HL-60 (cell line): ENCODE results near the gene ATRIP.

Source experiments
- DNase-seq, 2 experiments: peaks; one replicate each; pipeline ENCODE4 v3.0.0-alpha.2; 2010 to 2020; ENCODE audit warnings: low read depth in 1 of 2, low spot score in 1 of 2
- H3K27ac ChIP-seq: fragments of 250-450 bp; sonication (Bioruptor Pico); replicated peaks from 2 replicates; pipeline ENCODE4 v1.5.1; 2020; ENCODE audit warnings: mild to moderate bottlenecking, moderate library complexity
- H3K27me3 ChIP-seq: fragments of 250-450 bp; sonication (Bioruptor Pico); 2 replicates; pipeline ENCODE4 v1.5.1; 2021; ENCODE audit warnings: mild to moderate bottlenecking, moderate library complexity; ENCODE audit not compliant: insufficient read depth, poor library complexity, severe bottlenecking
- H3K4me3 ChIP-seq: replicated peaks from 2 replicates; pipeline ENCODE4 v1.5.1; 2011; ENCODE audit warnings: mild to moderate bottlenecking, control low read depth, low read length; ENCODE audit not compliant: insufficient read depth
- CTCF ChIP-seq: IDR thresholded peaks from one replicate; pipeline ENCODE4 v1.5.1; 2011; ENCODE audit warnings: low read length, control low read depth, inconsistent platforms; ENCODE audit not compliant: insufficient read depth
- GABPA ChIP-seq: IDR thresholded peaks from 2 replicates; pipeline ENCODE4 v1.6.1; 2012; ENCODE audit warnings: low read depth
- POLR2AphosphoS5 ChIP-seq: IDR thresholded peaks from 2 replicates; pipeline ENCODE4 v1.6.1; 2012; ENCODE audit warnings: low read depth
- REST ChIP-seq: IDR thresholded peaks from 2 replicates; pipeline ENCODE4 v1.6.1; 2012; ENCODE audit warnings: low read depth; ENCODE audit not compliant: insufficient replicate concordance
- SPI1 ChIP-seq: IDR thresholded peaks from 2 replicates; pipeline ENCODE4 v1.6.1; 2012; ENCODE audit warnings: low read depth, mild to moderate bottlenecking, borderline replicate concordance

The ATRIP gene

GRCh38 chr3:48507256-48508061 is 60.9 kb downstream of the ATRIP start:
- TF ChIP-seq REST: no peak
- no peak for TF ChIP-seq POLR2AphosphoS5
- TF ChIP-seq CTCF: peak; percentile 61
- TF ChIP-seq GABPA: no peak
- TF ChIP-seq SPI1: no peak
- Histone ChIP-seq H3K4me3 (no peak overlapping the region), H3K27ac (no peak overlapping the region), H3K27me3 (peaks cover 2% of the 10 kb centered on the region)
- DNase-seq: peak in 1 of 2 experiments; percentile 72

- DNase-seq: no peak
- H3K27ac ChIP-seq: no peak overlapping the region
- H3K27me3 ChIP-seq: no peaks in the 10 kb centered on the region
- H3K4me3 ChIP-seq: no peak overlapping the region
- TF ChIP-seq POLR2AphosphoS5: no peak
- no peak for TF ChIP-seq GABPA
- TF ChIP-seq CTCF: no peak
Observed at GRCh38 chr3:48511551-48511950, 65.0 kb downstream of the ATRIP start.

GRCh38 chr3:48514431-48515227 is 68.1 kb downstream of the ATRIP start:
- no peak for TF ChIP-seq REST
- TF ChIP-seq SPI1: no peak
- no peak for TF ChIP-seq POLR2AphosphoS5
- no peak for TF ChIP-seq CTCF
- no peak for TF ChIP-seq GABPA
- no peaks in the 10 kb centered on the region for H3K27me3 ChIP-seq
- H3K27ac ChIP-seq: no peak overlapping the region
- no peak overlapping the region for H3K4me3 ChIP-seq
- no peak for DNase-seq
